NCI-H1092 (cell line): ENCODE results near the gene HS3ST5.
"Not testable (repeated sequence)": the region's sequence is repeated elsewhere in the genome, so short reads cannot be mapped to it uniquely, and the experiment has no call there.

Source experiments
- DNase-seq: peaks from one replicate; lab custom pipeline; 2025; lab: John Stamatoyannopoulos, UW

Gene HS3ST5

GRCh38 chr6:114276783-114277182 lies 66.0 kb downstream of the HS3ST5 start:
- no peak for DNase-seq

- no peak for DNase-seq
These were observed 68.0 kb downstream of the HS3ST5 start for GRCh38 chr6:114274836-114275235.

GRCh38 chr6:114272582-114272981 lies 70.2 kb downstream of the HS3ST5 start:
- DNase-seq: no peak

- DNase-seq: no peak
These were observed 71.4 kb downstream of the HS3ST5 start for GRCh38 chr6:114271405-114271804.

GRCh38 chr6:114267897-114268296 lies 74.9 kb downstream of the HS3ST5 start:
- no peak for DNase-seq

- no peak for DNase-seq
These were observed 82.0 kb downstream of the HS3ST5 start for GRCh38 chr6:114260810-114261209.

GRCh38 chr6:114258376-114258775 lies 84.4 kb downstream of the HS3ST5 start:
- DNase-seq: no peak

- no peak for DNase-seq
These were observed 89.4 kb downstream of the HS3ST5 start for GRCh38 chr6:114253431-114253830.

GRCh38 chr6:114249522-114249921 lies 93.3 kb downstream of the HS3ST5 start:
- no peak for DNase-seq

- no peak for DNase-seq
These were observed 95.7 kb downstream of the HS3ST5 start for GRCh38 chr6:114247101-114247500.

GRCh38 chr6:114240796-114241195 lies 102.0 kb downstream of the HS3ST5 start:
- DNase-seq: no peak

GRCh38 chr6:114228675-114229074 lies 114.1 kb downstream of the HS3ST5 start:
- DNase-seq: no peak

GRCh38 chr6:114227944-114228468 lies 114.8 kb downstream of the HS3ST5 start:
- DNase-seq: no peak

GRCh38 chr6:114220241-114220640 lies 122.6 kb downstream of the HS3ST5 start:
- DNase-seq: no peak

GRCh38 chr6:114218437-114219340 lies 124.1 kb downstream of the HS3ST5 start:
- no peak for DNase-seq

- DNase-seq: not testable (repeated sequence)
These were observed 124.8 kb downstream of the HS3ST5 start for GRCh38 chr6:114217996-114218395.

GRCh38 chr6:114216789-114217467 lies 125.9 kb downstream of the HS3ST5 start:
- DNase-seq: no peak

- no peak for DNase-seq
These were observed 132.4 kb downstream of the HS3ST5 start for GRCh38 chr6:114210467-114210866.

- no peak for DNase-seq
These were observed 139.4 kb downstream of the HS3ST5 start for GRCh38 chr6:114203460-114203859.

- DNase-seq: no peak
These were observed 140.4 kb downstream of the HS3ST5 start for GRCh38 chr6:114202389-114202788.

GRCh38 chr6:114200891-114201290 lies 141.9 kb downstream of the HS3ST5 start:
- DNase-seq: no peak

- DNase-seq: no peak
These were observed 147.0 kb downstream of the HS3ST5 start for GRCh38 chr6:114195631-114196403.
